CD4-positive, alpha-beta T cell treated with Interferon alpha-2 for 1 hour (primary cell): ENCODE data around the gene SYNJ2.
"Not testable (repeated sequence)": the region's sequence is repeated elsewhere in the genome, so short reads cannot be mapped to it uniquely, and the experiment has no call there.

Experiments
- DNase-seq, 2 donors: peaks; one replicate each; pipeline ENCODE4 v3.0.0-alpha.2; 2020 to 2022

Gene SYNJ2

GRCh38 chr6:157959451-157960227, 22.0 kb upstream of the SYNJ2 start:
- DNase-seq = no peak

- no peak for DNase-seq
Observed at GRCh38 chr6:157961153-157961831, 20.4 kb upstream of the SYNJ2 start.

GRCh38 chr6:157961832-157962575, 19.7 kb upstream of the SYNJ2 start:
- no peak for DNase-seq

DNA sequence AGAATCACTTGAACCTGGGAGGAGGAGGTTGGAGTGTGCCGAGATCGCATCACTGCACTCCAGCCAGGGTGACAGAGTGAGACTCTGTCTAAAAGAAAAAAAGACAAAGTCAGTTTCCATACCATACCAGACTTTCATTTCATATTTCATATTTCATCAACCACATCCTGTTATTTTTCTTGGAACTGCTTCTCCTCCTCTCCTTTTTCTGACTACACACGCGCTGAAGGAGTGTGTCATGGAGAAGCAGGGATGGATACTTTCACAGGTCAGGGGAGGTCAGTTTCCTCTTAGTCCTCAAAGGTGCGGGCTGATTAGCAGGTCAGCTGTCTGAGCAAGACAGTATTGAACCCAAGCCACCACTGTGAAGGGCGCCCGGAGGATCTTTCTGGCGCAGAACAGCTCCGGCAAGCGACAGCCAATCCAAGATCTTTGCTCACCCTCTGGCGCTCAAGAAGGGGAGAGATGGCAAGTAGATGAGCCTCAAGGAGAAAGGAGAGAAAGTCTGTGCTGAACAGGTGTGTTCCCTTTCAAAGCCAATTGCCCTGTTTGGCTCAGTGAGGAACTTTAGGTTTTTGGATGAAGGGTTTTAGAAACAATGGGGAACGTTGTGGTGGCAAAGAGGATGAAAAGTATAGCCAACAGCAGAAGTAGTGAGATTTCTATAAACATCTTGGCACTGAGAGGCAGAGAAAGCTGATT, 18.9 kb upstream of the SYNJ2 start:
- peak in 1 of 2 donors; percentile 15 for DNase-seq

DNA sequence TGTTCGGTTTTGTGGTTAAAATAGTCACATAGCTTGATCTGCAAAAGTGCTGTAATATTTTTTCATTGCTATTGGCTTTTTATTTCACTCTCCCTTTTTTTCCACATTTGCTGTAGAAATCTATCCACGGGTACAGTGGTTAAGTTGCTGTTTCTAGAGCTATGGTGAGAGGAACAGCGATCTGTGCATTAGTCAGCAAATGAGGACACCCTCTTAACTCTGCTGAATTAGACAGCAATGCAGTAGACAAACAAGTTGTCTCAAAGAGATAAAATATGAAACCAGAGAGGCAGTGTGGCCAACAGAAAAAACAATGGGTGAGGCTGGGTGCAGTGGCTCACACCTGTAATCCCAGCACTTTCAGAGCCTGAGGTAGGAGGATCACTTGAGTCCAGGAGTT, 17.6 kb upstream of the SYNJ2 start:
- DNase-seq = no peak

DNA sequence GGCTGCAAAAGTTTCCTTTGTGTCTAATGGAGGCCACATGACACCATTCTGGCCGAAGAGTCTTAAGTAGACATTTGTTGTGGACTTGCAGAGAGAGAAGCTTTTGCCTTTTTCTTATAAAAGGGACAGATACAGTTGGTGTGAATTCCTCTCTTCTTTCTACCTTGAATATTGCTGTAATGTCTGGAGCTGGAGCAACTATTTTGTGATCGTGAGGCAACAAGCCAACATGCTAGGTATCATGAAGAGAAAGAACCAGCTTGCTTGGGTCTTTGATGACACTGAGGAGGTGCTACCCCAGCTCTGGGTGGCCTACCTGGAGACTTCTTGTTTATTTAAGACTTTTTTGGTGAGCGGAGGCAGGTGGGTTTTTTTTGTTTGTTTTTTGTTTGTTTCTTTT, 16.3 kb upstream of the SYNJ2 start:
- DNase-seq = no peak

DNA sequence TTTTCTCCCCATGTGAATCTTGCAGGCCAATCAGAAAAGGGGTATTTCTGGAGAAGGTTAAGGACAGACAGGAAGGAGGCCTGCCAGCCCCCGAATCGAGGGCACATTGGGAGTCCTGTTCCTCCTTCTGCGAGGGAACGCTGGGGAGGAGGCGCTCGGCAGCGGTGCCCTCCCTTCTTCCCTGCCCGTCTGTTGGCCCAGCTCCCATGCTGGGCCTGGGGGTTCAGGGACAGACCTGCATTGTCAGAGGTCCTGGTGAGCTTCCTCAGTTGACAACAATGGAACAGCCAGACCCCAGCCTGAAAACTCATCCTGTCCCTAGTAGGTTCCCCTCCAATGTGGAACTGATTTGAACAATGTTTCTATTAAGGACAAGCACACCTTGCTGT, 15.1 kb upstream of the SYNJ2 start:
- no peak for DNase-seq

DNA sequence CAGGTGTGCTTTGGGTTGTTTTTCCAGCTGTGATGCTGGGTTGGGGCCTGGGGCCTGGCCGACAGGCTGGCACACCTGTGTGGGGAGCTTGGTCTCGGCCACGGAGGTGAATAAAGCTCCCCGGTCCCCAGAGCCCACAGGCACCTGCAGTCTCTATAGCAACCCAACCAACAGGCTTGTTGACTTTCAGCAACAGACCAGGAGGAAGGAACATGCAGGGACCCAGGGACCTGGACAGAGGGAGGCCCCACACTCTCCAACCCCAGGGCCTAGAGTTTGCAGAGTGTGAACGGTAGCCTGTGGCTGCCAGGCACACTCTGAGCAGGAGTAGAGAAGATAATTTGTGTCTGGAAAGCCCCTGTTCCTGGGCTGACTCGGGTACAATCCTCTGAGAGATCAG, 14.6 kb upstream of the SYNJ2 start:
- no peak for DNase-seq

- DNase-seq = no peak
Observed at GRCh38 chr6:157967486-157967885, 14.2 kb upstream of the SYNJ2 start.

DNA sequence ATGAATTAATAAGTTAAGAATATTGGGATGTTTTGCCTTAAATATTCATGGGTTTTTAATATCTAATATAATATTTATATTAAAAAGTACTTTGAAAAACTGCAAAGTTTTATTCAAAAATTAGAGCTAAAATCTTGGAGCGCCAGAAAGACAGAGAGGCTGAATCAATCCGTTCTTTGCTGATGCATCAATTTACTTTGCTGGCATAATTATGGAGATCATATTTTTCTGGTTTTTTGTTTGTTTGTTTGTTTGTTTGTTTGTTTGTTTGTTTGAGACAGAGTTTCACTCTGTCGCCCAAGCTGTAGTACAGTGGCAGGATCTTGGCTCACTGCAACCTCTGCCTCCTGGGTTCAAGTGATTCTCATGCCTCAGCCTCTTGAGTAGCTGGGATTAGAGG, 9.5 kb upstream of the SYNJ2 start:
- DNase-seq = not testable (repeated sequence)

DNA sequence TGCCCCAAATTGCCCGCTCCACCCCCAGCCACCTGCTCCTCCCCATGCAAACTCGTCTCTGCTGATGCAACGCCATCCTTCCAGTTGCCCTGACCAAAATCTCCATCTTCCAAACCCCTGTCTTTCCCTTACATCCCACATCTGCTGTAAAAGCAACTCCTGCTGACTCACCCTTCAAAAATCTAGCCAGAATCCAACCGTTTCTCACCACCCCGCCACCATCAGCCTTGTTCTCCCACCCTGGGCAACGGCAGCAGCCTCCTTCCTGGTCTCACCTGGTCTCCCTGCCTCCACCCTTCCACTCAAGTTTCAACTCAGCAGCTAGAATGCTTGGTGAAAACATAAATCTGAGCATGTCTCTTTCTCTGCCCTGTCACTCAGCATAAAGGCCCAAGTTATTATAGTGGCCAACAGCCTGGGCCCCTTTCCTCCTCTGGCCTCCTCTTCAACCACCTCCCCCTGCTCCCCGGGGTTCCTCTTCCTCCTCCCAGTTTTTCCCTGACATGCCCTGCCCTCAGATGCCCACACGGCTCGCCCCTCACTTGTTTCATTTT, 7.2 kb upstream of the SYNJ2 start:
- DNase-seq = no peak

GRCh38 chr6:157974967-157975366, 6.7 kb upstream of the SYNJ2 start:
- no peak for DNase-seq

DNA sequence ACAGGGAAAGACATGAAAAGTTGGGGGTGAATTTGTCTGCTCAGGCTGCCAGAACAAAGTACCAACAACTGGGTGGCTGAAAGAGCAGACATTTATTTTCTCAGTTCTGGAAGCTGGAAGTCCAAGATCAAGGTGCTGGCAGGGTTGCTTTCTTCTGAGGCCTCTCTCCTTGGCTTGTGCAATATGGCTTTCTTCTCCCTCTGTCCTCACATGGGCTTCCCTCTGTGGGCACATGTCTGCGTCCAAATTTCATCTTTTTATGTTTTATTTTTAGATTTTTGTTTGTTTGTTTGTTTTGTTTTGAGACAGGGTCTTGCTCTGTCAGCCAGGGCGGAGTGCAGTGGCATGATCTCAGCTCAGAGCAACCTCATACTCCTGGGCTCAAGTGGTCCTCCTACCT, 6.2 kb upstream of the SYNJ2 start:
- DNase-seq = no peak

- DNase-seq = no peak
Observed at GRCh38 chr6:157976345-157977175, 5.1 kb upstream of the SYNJ2 start.

DNA sequence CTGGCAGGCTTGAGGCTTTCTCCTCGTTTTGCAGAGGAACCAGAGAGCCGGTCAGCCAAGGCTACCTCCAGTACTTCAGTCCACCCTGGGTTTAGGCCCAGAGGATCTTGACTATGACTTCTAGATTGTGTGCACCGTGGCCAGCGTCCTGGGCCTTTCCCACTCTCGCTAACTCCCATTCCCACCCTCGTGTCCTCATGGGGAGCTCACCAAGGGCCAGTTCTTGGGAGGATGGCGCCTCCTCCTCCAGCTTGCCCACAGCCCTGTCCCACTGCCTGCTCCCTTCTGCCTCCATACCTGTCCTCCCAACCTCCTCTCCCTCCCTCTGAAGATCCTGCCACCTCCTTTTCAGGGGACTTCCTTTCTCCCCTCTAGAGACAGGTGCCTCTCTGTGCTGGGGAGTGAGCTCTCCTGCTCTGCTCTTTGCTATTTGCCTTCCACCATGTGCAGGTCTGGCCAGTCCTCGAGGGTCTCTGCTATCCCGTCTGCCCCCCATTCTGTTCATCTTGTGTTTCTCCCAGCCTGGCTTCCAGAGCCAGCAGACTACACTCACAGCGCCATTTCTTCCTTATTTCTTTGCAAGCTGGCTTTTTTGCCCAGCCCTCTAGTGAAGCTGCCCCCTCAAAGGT, 4.4 kb upstream of the SYNJ2 start:
- no peak for DNase-seq

DNA sequence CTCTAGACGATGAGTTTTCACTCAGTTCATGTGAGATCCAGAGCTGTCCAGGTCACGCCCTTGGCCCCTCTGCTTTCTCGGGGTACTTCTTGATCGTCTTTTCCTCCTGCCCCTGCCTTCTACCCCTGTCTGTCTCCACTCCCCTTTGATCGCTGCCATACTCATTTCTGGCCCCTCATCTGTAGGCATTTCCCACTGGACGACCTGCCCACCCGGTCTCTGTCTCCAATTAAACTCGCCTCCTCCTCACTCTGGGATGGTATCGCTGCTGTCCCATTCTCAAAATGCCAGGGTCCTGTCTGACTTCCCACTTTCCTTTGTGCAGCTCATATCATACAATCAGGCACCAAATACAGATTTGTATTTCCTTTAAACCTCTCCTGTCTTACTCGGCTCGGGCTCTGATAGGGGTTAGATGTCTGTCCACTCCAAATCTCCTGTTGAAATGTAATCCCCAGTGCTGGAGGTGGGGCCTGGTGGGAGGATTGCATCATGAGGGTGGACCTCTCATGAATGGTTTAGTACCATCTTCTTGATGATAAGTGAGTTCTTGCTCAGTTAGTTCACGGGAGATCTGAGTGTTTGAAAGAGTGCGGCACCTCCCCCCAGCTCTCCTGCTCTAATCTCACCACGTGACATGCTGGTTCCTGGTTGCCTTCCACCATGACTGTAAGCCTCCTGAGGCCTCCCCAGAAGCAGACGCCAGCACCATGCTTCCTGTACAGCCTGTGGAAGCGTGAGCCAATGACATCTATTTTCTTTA, 3.5 kb upstream of the SYNJ2 start:
- DNase-seq = no peak

- DNase-seq = peak in 1 of 2 donors; percentile 29
Observed at GRCh38 chr6:157980288-157981131, 1.2 kb upstream of the SYNJ2 start.

- DNase-seq = no peak
Observed at GRCh38 chr6:157981132-157981394, 600 bp upstream of the SYNJ2 start.

GRCh38 chr6:157982102-157982562, 469 bp downstream of the SYNJ2 start:
- DNase-seq = peak in 1 of 2 donors; percentile 33
